GM13976 (cell line): ENCODE results near the gene USP2.

Experiments
- DNase-seq: peaks from one replicate; pipeline ENCODE4 v3.0.0; 2012; ENCODE audit warnings: low spot score
- in situ Hi-C: fragments of 300-500 bp; cut with MboI; formaldehyde crosslinking; loops from one replicate; pipeline ENCODE4 v1.12.0; 2022; ENCODE audit warnings: low sequenced_read_pairs, mixed read lengths, inconsistent platforms; ENCODE audit not compliant: unreplicated experiment
- TF ChIP-seq, protein P1 (sequence below): IDR thresholded peaks from 2 replicates; pipeline ENCODE4 v1.5.1; 2012; ENCODE audit warnings: borderline replicate concordance, mild to moderate bottlenecking; ENCODE audit not compliant: insufficient read depth; ENCODE audit errors: extremely low read depth, missing control alignments, control extremely low read depth

USP2 gene

DNA sequence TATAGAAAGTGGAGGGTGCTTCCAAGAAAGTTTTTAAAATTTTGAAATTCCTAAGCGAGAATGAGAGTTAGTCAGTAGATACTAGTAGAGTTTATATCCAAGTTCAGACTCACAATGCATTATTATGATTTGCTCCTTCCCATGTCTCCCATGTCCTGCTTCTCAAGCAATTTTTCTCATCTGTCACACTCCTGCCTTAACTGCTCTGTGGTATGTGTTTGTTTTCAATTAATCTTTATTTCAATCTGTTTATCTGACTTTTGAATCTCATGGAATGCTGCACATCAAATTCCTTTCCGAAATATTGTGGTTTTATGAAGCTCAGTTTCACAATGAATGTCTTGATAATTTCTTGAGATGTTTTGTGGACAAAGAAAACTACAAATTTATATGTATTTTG lies 23.4 kb upstream of the USP2 start:
- in situ Hi-C loops = no loop called here
- TF ChIP-seq, protein P1, sequence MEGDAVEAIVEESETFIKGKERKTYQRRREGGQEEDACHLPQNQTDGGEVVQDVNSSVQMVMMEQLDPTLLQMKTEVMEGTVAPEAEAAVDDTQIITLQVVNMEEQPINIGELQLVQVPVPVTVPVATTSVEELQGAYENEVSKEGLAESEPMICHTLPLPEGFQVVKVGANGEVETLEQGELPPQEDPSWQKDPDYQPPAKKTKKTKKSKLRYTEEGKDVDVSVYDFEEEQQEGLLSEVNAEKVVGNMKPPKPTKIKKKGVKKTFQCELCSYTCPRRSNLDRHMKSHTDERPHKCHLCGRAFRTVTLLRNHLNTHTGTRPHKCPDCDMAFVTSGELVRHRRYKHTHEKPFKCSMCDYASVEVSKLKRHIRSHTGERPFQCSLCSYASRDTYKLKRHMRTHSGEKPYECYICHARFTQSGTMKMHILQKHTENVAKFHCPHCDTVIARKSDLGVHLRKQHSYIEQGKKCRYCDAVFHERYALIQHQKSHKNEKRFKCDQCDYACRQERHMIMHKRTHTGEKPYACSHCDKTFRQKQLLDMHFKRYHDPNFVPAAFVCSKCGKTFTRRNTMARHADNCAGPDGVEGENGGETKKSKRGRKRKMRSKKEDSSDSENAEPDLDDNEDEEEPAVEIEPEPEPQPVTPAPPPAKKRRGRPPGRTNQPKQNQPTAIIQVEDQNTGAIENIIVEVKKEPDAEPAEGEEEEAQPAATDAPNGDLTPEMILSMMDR = no peak
- no peak for DNase-seq

DNA sequence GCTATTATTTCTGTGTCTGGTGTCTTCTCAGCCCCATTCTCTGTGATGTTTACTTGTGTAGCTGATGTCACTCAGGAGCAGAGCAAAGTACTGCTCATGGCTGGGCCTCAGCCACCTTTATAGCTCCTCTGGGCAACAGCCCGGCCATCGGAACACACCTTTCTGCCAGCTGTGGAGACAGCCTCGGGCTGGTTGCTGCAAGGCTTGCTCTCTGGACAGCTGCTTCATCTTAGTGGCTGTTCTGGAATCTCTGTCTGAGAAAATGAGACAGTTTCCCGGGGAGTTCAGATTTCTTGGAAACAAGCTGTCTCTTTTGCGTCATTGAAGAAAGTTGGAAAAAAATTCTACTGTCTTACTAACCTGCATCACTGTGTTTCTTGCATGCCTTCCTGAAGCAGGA lies 21.5 kb upstream of the USP2 start:
- no peak for DNase-seq
- in situ Hi-C loops = no loop called here

DNA sequence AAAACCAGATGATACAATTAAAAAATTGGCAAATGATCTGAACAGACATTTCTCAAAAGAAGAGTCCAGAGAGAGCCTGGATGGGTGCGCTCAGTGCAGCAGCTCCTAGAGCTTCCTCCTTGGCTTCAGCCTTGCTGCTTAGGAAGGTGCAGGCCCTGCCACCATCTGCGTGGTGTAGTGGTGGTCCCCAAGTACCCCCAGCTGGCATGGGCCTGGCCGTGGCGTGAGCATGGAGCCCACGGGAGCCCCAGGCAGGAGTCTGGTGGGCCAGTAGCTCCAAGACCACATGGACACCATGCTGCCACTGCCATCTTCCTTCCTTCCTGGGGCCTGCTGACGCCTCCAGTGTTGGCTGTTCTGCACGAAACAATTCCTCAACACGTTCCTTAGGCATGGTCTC lies 21.0 kb upstream of the USP2 start:
- DNase-seq = no peak
- TF ChIP-seq, protein P1 = no peak
- in situ Hi-C loops = no loop called here

More for the DNA sequence above, 21.5 kb upstream of the USP2 start:
- TF ChIP-seq, protein P1 = no peak

DNA sequence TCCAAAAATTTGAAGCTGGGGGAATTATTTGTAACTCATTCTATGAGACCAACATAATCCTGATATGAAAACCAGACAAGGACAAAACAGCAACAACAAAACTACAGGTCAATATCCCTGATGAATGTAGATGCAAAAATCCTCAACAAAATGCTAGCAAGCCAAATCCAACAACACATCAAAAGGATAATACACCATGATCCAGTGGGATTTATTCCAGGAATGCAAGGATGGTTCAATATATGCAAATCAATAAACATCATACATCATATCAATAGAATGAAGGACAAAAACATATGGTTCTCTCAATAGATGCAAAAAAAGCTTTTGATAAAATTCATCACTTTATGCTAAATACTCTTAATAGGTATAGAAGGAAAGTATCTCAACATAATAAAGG lies 19.4 kb upstream of the USP2 start:
- no peak for DNase-seq
- in situ Hi-C loops = no loop called here
- TF ChIP-seq, protein P1 = no peak

DNA sequence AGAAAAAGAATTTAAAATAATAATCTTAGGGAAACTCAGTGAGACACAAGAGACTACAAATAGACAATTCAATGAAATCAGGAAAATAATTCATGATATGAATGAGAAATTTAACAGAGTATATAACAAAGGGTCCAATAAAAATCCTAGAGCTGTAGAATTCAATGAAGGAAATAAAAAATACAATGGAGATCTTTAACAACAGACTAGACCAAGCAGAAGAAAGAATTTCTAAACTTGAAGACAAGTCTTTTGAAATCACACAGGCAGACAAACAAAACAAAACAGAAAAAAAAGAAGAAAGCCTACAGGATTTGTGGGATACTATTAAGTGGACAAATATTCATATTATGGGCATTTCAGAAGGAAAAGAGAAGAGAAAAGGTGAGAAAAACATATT lies 16.2 kb upstream of the USP2 start:
- TF ChIP-seq, protein P1 = no peak
- in situ Hi-C loops = no loop called here

DNA sequence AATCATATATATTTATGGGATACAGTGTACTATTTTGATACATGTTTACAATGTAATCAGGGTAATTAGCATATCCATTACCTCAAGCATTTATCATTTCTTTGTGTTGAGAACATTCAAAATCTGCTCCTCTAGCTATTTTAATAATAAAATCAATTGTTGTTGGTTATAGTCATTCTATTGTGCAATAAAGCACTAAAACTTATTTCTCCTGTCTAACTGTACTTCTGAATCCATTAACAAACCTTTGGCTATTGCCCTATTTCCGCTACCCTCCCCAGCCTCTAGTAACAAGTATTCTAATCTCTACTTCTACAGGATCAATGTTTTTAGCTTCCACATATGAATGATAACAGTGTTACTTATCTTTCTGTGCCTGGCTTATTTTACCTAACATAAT lies 15.3 kb upstream of the USP2 start:
- in situ Hi-C loops = no loop called here
- TF ChIP-seq, protein P1 = no peak
- DNase-seq = no peak

More for the DNA sequence above, 16.2 kb upstream of the USP2 start:
- DNase-seq = no peak

DNA sequence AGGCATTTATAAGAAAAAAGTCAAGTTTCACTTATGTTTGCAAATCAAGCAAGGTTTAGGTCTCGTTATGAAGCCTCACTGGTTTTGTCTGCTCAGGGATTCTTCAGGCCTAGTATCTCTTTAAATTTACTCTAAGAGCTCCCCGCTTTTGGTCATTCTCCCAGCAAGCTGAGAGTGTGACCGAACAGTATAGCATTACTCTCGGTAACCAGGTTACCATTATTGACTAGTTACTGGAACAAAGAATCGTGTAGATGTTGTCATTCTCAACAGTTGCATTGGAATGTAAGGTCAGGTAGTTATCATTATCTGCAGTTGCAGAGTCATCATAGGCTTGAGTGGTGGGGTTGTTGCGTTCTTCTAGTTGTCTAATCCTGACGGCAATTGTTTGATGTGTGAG lies 9.8 kb upstream of the USP2 start:
- TF ChIP-seq, protein P1 = no peak
- DNase-seq = no peak
- in situ Hi-C loops = no loop called here
